Activated CD8-positive, alpha-beta memory T cell treated with anti-CD3 and anti-CD28 coated beads, Interleukin-2, amount 50 U/mL, for 1 hour (primary cell): ENCODE results near the gene POLR1D.
A peak's percentile ranks its signal among the peaks of the same experiment; 100 is the strongest.
"Not testable (repeated sequence)": the region's sequence is repeated elsewhere in the genome, so short reads cannot be mapped to it uniquely, and the experiment has no call there.

ENCODE experiments used
- DNase-seq: peaks from one replicate; pipeline ENCODE4 v3.0.0-alpha.2; 2020; ENCODE audit errors: extremely low read depth

Gene POLR1D

DNA sequence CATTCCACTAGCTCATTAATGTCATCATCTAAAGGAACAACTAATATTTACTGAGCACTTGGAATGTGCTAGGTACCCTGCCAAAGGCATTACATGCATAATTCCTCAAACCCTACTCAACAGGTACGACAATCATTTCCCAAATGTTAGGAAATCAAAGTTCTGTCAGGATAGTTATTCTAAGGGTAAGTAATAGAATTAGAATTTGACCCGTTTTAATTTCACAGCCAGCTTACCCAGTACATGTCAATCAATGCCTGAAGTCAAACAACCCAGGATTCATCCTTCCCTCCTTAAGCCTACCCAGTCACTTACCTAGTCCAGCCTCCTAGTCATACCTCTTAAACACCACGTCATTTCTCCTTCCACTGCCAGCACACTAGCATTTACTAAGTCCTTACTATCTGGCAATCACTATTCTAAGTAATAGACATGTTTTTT lies 3.8 kb upstream of the POLR1D start:
- no peak for DNase-seq

DNA sequence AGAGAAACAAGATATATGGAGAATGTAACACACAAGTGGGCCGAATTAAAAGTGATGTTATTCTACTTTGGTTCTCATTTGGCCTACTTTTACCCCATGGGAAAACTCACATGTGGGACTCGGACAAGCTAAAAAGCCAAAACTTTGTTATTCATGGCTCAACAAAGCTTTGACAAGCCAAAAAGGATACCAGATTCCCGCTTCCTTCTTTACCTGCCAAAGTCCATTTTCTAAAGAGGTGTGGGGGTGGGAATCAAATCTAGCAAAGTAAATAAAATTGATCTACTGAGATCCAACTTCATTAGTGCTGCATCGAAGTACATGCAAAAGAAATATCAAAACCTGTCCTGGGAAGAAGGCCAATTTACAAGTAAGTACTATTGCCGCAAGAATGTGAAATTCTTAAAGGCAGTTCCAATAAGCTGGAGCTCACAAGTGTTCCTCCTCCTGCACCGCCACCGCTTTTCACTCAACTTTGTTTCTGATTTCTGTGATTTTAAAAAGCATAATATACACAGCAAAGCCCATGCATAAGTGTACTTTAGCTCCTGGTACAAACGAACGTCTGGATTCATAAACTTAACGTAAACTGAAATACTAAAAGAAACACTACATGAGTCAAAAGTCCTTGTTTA lies 2.5 kb upstream of the POLR1D start:
- DNase-seq, result no peak

DNA sequence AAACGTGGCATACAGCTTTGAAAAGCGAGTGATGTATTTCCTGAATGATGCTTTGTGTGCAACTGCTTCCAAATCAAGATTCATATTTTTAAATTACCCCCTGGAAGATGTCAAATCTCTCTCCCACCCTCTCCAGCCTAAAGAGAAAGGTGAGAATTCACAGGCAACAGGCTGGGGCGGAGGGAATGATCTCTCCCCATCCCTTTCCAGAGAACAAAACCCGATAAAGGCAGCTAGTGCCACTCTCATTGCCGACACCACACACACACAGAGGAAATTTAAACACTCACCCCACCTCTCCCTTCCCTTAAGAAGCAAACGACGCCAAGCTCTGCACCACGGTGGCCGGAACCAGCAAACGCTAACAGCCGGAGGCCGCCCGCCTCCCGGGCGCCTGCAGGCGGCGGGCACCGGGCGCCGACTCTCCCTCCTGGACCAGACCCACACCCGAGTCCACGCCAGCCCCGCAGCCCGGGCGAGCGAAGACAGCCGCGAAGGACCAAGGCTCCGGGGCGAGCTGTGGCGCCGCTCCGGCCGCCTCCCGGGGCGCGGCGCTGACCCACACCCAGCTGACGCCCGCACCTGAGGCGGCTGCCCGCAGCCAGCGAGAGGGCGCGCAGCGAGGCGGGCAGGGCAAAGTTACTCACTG lies 1.8 kb upstream of the POLR1D start:
- DNase-seq, result peak; percentile 5

DNA sequence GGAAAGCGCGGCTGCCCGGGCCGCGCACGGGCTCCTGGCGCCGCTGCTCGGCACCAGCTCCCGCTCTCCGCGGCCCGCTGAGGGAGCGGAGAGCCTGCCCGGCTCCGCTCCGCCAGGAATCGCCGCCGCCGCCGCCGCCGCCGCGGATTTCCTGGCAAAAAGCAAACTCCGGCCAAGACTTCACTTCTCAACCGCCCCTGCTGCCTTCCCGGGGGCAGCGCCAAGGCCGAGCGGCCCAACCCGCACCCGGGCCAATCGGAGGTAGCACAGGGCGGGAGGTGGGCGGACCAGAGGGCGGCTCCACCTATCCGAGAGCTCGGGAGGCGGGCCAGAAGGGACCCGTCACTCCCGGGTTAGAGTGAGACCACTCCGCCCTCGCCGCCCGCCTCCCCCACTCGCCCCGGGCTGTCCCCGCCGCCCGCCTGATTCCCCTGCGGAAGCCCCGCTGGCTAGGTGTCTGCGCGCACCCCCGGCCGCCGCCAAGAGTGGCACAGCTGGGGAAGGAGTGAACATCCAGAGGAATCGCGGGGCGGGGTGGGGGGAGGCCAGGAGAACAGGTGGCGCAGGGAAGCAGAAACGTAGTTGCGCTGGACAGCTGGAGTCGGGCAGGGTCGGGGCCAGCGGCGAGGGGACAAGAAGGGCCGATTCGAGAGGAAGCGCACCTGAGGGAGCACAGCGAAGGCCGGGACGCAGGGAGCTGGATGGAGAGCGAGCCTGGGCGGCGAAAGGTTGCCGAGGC lies 1.1 kb upstream of the POLR1D start, which contains the start of gene LNX2:
LNX2 (minus strand) TSS at position 153 of the 739 bp plus-strand sequence. CDS start 38,826 bp downstream, outside the sequence.
- peak; percentile 85 for DNase-seq

DNA sequence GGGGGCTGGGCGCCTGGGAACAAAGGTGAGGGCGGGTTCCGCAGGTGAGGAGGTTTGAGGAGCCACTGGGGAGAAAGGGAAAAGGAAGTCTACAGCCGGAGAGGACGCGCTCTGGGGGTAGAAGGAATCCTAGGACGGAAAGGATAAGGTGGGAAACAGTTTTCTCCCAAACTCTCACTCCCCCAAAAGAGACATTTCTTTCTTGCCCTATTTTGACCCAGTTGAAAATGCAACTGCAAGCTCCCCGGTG lies 651 bp upstream of the POLR1D start:
- DNase-seq, result no peak

DNA sequence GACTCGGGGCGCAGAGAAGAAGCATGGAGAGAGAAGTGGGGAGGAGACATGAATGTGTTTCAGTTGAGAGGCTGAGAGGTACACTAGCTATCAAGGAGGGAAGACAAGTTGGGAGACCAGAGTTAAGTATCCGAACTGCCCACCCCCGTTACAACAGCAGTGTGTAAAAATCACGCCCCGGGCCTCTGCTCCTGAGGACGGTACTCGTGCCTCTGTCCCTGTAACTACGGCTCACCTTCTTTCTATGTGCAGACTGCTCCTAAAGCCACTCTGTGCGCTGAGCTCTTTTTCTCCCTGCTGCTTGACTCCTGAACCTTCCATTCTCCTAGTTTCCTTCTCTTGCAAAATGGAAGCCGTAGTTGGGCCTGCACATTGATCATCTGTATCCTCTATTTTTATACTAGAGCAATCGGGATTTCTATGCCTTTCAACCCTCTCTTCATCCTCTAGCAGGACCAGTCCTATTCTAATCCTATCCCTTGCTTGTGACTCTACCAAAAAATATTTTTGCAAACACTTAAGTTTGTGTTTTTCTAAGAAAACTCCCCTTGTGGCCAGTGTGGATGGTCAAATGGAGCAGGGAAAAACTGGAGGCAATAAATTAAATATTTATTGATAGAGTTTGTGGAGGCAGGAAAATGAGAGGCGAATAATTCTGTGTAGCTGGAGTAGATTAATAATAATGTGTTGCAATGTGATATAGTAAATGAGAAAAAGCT lies 569 bp downstream of the POLR1D start:
- DNase-seq, result no peak

DNA sequence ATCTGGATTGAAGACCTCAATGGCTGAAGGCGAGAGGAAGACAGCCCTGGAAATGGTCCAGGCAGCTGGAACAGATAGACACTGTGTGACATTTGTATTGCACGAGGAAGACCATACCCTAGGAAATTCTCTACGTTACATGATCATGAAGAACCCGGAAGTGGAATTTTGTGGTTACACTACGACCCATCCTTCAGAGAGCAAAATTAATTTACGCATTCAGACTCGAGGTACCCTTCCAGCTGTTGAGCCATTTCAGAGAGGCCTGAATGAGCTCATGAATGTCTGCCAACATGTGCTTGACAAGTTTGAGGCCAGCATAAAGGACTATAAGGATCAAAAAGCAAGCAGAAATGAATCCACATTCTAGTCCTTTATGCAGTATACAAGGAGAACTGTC lies 1.2 kb downstream of the POLR1D start:
- DNase-seq, result no peak

DNA sequence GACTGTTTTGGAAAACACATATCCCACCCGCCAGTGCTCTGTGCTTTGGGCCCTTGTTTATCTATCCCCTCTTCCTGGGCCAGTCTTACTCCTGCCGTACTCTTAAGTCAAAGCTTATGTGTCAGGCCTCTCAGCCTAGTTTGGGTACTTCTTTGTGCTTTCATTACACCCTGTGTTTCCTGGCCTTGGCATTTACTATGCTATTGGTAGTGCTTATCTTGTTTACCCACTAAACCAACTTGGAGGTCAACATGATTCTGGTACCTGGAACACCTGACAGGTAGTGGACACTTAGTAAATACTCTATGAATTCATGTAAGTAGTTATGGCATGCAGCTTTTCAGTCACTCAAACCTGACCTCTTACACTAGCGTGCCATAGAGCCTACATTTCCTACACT lies 2.4 kb downstream of the POLR1D start:
- no peak for DNase-seq

DNA sequence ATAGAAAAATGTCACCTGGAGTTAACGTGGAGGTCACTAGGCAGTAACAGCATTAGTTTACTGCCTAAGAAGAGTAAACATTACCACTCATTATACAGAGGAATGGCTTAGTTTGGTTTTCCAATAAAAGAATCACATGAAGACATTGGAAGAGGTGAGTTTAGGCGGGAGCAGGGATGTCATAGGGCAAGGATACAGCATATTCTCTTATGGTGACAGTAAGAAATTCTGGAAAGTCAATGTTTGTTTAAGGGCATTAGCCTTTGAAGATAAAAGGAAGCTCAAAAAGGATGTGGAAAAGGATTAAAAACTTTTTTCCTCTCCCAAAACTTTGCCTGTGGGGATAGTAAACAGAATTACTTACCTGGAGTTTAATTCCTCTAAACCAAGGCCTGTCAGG lies 4.1 kb downstream of the POLR1D start:
- no peak for DNase-seq

DNA sequence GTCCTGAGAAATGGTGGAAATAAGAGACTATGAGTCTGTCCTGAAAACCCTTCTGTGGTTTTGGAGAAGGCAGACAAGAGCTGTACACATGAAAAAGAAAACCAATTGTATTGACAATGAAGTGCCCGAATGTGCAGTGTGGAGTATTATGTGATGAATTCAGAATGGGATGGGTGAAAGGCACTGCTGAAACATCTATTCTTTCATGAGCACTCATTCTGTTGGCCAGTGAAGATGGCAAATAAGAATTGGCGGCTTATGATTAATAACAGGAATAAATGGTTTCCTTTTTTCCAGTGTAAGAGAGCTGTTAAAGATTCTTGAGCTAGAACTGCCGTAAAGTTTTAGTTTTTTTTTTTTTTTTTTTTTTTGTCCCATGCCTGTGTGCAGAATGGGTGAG lies 5.7 kb downstream of the POLR1D start:
- DNase-seq, result no peak

DNA sequence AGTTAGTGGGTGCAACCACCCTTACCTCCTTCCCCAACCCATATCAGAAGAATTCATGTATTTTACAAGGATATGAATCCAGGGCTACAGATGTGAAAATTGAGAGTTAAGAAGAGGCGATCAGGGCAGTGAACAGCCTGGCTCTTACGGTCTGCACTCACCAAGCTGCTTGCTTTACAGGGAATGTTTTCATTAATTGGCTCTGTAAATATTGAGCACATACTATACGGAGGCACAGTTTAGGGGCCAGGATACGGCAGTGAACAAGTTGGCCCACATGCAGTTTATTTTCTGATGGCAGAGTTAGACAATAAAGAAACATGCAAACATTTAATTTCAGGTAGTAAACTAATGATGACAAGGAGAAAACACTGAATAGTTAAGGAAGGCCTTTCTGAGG lies 6.4 kb downstream of the POLR1D start:
- no peak for DNase-seq

DNA sequence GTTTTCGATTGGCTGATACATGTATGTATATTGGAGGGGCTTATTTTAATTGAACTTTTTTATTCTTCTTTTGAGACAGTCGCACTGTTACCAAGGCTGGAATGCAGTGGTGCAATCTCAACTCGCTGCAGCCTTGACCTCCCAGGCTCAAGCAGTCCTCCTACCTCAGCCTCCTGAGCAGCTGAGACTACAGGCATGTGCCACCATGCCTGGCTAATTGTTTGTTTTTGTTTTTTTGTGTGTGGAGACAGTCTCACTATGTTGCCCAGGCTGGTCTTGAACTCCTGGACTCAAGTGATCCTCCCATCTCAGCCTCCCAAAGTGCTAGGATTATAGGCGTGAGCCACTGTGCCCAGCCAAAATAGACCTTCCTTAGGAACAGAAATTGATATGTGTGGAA lies 7.1 kb downstream of the POLR1D start:
- not testable (repeated sequence) for DNase-seq

DNA sequence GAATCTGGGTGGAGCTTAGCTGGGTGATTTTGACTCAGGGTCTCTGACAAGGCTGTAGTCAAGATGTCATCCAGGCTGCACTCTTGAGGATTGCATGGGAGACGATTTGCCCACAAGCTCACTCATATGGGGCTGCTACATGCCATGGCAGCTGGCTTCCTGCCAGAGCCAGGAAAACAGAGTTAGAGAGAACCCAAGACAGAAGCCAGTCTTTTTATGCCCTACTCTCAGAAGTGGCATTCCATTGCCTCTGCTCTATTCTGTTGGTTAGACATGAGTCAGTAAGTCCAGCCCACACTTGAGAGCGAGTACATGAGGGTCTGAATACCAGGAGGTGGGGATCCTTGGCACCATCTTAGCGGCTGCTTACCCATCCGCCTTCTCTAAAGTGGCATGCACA lies 9.5 kb downstream of the POLR1D start:
- DNase-seq, result no peak

DNA sequence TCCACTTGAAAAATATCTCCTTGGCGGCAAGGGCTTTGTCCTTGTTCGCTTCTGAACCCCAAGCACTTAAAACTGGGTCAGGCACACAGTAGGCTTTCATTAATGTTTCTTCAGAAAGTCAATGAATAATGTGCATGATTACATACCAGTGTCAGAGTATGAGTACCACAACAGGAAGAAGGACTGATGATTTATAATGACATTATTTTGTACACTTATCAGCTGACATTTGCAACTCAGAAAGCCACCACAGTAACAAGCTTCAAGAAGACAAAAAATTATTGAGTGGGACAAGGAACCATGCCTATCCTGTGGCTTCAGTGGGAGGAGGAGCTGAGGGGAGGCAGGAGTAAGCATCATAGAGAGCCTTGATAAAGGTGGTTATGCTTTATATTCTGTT lies 10.0 kb downstream of the POLR1D start:
- DNase-seq, result no peak

DNA sequence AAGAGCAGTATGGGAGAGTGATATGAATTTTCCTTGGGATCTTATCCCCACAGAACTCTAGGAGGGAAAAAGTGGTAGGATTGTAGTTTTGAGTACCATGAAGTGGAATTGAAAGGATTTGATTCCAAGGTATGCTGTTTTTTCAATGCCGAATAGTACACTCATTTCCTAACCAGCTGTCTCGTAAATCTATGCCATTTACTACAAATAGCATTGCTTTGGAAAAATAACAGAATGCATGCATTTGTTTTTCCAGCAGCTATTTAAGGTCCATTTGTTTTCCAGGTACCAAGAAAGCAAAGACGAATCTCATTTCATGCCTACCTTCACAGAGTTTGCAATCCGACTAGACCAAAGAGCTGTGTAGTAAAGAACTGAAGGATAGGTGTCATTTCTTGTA lies 10.5 kb downstream of the POLR1D start:
- no peak for DNase-seq

DNA sequence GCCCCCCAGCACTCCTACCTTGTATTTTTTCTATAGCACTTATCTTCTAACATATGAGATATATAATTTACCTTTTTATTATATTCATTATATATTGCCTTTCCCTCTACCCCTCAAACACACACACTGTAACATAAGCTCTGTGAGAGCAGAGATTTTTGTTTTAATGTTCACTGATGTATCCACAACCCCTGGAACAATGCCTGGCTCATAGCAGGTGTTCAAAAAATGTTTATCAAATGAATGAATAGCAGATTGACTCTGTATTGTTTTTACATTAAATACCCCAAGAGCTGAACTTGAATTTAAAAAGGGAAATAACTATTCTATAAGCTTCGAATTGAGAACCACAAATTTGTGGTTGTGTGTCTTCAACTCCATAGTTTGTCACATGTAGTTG lies 11.0 kb downstream of the POLR1D start:
- DNase-seq, result no peak

DNA sequence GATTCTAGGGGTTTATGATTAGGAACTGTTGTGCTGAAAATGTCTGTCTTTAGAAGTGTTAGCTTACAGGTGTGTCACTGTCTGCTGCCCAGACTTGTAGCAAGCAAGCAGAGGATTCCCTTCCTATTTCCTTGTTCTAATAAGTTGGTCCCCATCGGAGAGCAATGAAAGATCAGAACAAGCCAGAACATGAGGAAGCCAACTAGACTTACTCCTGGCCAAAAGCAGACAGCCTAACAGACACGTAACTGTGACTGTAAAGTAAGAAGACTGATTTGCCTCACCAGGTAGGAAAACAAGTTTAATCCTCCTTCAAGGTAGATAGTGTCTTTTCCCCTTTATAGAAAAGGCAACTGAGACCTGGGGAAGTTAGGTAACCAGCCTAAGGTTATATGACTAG lies 12.5 kb downstream of the POLR1D start:
- no peak for DNase-seq

DNA sequence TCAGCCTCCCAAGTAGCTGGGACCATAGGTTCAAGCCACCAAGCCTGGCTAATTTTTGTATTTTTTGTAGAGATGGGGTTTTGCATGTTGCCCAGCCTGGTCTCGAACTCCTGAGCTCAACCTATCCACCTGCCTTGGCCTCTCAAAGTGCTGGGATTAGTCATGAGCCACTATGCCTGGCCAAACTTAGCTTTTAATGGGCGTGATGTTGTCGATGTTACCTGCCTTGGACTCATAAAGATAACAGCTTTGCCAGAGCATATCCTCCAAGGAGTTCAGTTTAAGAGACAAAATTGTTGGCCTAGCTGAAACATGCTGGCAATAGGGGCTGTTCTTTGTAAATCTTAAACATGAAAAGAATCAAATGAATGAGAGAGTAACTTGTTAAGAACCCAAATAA lies 13.1 kb downstream of the POLR1D start:
- DNase-seq, result no peak

DNA sequence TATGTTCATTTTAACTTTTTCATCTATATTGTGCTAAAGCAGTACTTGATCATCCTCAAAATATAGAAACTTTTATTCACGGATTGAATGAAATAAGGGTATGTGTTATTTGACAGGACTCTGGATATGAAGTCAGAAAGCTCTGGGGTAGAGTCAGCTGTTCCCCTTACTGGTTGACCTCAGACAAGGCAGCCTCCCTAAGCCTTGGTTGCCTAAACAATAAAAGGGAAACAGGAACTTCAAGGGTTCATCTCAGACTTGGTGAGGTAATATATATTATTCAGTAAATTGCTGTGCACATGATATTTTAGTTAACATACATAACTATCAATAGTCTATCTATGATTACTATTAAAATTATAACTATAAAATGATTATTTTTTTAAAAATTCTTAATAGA lies 13.6 kb downstream of the POLR1D start:
- DNase-seq, result no peak

DNA sequence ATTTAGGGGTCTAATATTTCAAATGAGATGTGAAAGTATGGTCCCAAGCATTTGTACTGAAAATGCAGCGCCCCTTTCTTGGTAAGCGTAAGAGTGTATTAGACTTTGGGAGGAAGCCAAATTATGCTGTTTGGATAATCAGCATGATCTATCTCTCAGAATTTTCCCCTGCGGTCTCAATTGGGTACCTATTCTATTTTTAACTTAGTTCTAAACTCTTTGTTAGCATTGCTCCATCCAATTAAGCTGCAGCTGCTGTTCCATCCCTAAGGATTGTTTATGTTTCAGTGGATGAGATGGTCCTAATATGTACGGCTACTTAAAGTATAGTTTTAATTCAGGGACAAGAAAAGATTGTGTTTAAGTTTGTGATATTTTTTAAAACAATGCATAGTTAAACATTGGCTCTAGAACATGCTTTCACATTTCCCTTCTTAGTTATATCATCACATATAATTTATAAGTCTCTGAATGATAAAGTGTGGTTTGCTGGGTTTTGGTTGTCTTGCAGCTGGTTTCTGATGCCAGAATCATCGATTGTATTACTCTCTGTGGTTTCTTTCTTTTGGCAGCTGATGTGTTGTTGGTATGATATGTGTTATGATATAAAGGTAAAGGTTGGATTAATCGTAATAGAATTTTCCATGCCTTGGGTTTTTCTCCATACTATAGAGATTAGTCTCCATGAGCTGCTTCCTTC lies 15.0 kb downstream of the POLR1D start:
- DNase-seq, result no peak

DNA sequence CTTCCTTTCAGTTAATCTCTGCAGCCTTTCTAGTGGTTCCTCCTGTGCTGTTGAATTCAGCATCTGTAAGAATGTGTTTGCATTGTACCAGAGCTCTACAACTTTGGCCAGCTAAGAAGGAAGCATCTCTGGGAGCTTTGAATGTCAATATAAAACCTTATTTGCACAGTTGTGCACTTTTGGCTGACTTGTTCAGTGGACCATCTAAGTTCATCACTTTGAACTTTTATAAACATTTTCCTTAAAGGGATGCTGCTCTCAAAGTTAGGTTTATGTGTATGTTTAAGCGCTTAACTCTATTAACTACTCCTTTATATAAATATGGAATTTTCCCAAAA lies 15.6 kb downstream of the POLR1D start:
- DNase-seq, result no peak

DNA sequence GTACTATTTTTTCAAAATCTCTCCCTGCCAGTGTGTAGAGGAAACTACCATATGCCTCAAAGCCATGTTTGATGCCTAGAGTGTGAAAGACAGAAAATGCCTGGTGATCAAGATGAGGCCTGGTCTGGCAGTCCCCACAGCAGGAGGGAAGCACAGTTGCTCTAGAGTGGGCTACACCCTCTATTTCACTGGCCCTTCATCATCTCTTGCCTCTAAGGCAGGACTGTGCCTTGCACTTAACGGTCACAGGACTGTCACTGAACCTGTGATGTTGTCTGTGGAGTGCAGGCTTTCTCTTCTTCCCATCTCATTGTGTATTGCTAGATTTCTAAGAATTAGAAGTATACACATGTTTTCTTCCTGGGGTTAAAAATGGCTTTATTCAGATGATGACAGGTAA lies 16.3 kb downstream of the POLR1D start:
- DNase-seq, result no peak
